Measurements from ENCODE around the gene MAMDC4. TPM values are rescaled to one million over a fixed set of nuclear protein-coding genes. Genes with fewer than 3 reads are reported as not detected.

The MAMDC4 gene
- total and polyA plus RNA-seq, 2 of the 13 experiments (the other 11 are each of a cell fraction or from before 2014, with no cell fraction given): 6.0 to 6.8 TPM

GRCh38 chr9:136848393-136849037 is 3.6 kb upstream of the MAMDC4 start (continued):
- TF ChIP-seq ZNF800 (CRISPR knock-in tag; IDR thresholded peaks at IDR 0.05) (no peak), TEAD2 (CRISPR knock-in tag; IDR thresholded peaks at IDR 0.05) (no peak), ZNF18 (CRISPR knock-in tag; IDR thresholded peaks at IDR 0.05; ENCODE audit: insufficient replicate concordance) (no peak), ZNF891 (CRISPR knock-in tag; IDR thresholded peaks at IDR 0.05) (0 out of 2 replicates have a peak, but pooled peaks have one; percentile 8), AHR (CRISPR knock-in tag; IDR thresholded peaks at IDR 0.05) (no peak), NCOA5 (CRISPR knock-in tag; IDR thresholded peaks at IDR 0.05) (no peak), ZNF383 (CRISPR knock-in tag; IDR thresholded peaks at IDR 0.05; ENCODE audit: borderline replicate concordance) (no peak), ZNF615 (CRISPR knock-in tag; IDR thresholded peaks at IDR 0.05; ENCODE audit: borderline replicate concordance) (no peak), CBX5 (CRISPR knock-in tag; IDR thresholded peaks at IDR 0.05; ENCODE audit: borderline replicate concordance) (no peak), ZFY (CRISPR knock-in tag; IDR thresholded peaks at IDR 0.05) (peak; percentile 19; the same call in 1 of the 2 replicates), MLLT10 (CRISPR knock-in tag; IDR thresholded peaks at IDR 0.05) (no peak), MEF2D (CRISPR knock-in tag; IDR thresholded peaks at IDR 0.05) (no peak), ZNF549 (CRISPR knock-in tag; IDR thresholded peaks at IDR 0.05) (no peak), ZFYVE20 (CRISPR knock-in tag; IDR thresholded peaks at IDR 0.05; ENCODE audit: borderline replicate concordance, low read depth) (no peak), NCOR1 (IDR thresholded peaks at IDR 0.05; ENCODE audit: borderline replicate concordance, low read length) (no peak), ZNF275 (CRISPR knock-in tag; IDR thresholded peaks at IDR 0.05; ENCODE audit: borderline replicate concordance) (no peak), ZBTB7B (CRISPR knock-in tag; IDR thresholded peaks at IDR 0.05) (no peak), GABPB1 (CRISPR knock-in tag; IDR thresholded peaks at IDR 0.05) (no peak)
- TF ChIP-seq, protein P1, sequence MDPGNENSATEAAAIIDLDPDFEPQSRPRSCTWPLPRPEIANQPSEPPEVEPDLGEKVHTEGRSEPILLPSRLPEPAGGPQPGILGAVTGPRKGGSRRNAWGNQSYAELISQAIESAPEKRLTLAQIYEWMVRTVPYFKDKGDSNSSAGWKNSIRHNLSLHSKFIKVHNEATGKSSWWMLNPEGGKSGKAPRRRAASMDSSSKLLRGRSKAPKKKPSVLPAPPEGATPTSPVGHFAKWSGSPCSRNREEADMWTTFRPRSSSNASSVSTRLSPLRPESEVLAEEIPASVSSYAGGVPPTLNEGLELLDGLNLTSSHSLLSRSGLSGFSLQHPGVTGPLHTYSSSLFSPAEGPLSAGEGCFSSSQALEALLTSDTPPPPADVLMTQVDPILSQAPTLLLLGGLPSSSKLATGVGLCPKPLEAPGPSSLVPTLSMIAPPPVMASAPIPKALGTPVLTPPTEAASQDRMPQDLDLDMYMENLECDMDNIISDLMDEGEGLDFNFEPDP (CRISPR knock-in tag; conservative IDR thresholded peaks at IDR 0.05): no peak
- TF ChIP-seq, protein P2, sequence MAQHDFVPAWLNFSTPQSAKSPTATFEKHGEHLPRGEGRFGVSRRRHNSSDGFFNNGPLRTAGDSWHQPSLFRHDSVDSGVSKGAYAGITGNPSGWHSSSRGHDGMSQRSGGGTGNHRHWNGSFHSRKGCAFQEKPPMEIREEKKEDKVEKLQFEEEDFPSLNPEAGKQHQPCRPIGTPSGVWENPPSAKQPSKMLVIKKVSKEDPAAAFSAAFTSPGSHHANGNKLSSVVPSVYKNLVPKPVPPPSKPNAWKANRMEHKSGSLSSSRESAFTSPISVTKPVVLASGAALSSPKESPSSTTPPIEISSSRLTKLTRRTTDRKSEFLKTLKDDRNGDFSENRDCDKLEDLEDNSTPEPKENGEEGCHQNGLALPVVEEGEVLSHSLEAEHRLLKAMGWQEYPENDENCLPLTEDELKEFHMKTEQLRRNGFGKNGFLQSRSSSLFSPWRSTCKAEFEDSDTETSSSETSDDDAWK (CRISPR knock-in tag; IDR thresholded peaks at IDR 0.05): no peak
